Measurements from ENCODE around the gene IL36A. TPM values are rescaled to one million over a fixed set of nuclear protein-coding genes. Genes with fewer than 3 reads are reported as not detected.

Gene IL36A
- total RNA-seq, 1 donor = not detected

DNA sequence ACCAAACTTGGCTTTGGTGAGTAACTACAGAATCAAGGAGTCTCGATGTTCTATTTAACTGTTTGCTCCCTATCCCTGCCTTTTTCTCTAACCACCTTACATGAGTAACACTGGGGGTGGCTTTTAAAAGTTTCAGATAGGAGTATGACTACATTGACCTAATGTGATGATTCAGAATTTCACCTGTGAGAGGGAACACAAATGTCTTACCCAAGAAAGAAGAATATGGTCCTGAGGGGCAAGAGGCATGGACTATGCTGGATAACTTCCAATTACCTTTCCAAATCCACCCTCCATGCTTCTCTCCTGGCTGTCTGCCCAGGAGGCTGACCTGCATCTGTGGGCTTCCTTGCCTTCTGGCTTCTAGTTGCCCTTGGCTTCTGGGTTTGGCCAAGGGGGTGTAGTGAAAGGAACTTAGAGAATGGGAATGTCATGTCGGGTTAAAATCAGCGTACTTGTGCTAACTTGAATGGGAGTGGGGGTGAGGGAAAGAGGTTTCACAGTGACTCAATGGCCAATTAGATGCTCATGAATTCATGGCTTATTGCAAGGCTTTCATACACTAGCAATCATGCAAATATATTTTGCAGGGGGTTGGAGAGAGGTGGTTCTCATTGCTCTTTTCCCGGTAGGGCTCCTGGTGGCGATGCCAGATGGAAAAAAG, 32.7 kb upstream of the IL36A start:
- Histone ChIP-seq H3K36me3 (ENCODE audit: insufficient read depth, low read length) (no peaks in the 10 kb centered on the region), H3K4me1 (ENCODE audit: insufficient read depth, low read length) (no peaks in the 10 kb centered on the region)
- no peak for TF ChIP-seq CTCF (IDR thresholded peaks at IDR 0.05; ENCODE audit: extremely low read depth, low read depth, low read length)

GRCh38 chr2:112973156-112973555, 32.1 kb upstream of the IL36A start:
- Histone ChIP-seq H3K79me2 (ENCODE audit: insufficient read depth, low read length) (no peaks in the 10 kb centered on the region), H4K20me1 (ENCODE audit: insufficient read depth, low read length) (no peaks in the 10 kb centered on the region), H3K4me3 (ENCODE audit: insufficient read depth, low read length) (no peak overlapping the region), H3K27me3 (ENCODE audit: insufficient read depth, low read length) (peaks cover 41% of the 10 kb centered on the region), H2AFZ (ENCODE audit: low read length) (no peak overlapping the region), H3K36me3 (ENCODE audit: insufficient read depth, low read length) (no peaks in the 10 kb centered on the region), H3K4me1 (ENCODE audit: insufficient read depth, low read length) (no peaks in the 10 kb centered on the region), H3K9me3 (ENCODE audit: low read depth, low read length) (no peaks in the 10 kb centered on the region), H3K4me2 (ENCODE audit: insufficient read depth, low read length) (no peak overlapping the region), H3K27ac (ENCODE audit: low read depth, low read length) (no peak overlapping the region)
- DNase-seq (ENCODE audit: insufficient read length, low spot score, missing footprints) = no peak
- TF ChIP-seq CTCF (IDR thresholded peaks at IDR 0.05; ENCODE audit: extremely low read depth, low read depth, low read length) = no peak

More for the DNA sequence above, 32.7 kb upstream of the IL36A start:
- peaks cover 40% of the 10 kb centered on the region for H3K27me3 ChIP-seq (ENCODE audit: insufficient read depth, low read length)
- no peak overlapping the region for H3K27ac ChIP-seq (ENCODE audit: low read depth, low read length)
- no peak for DNase-seq (ENCODE audit: insufficient read length, low spot score, missing footprints)
- no peaks in the 10 kb centered on the region for H4K20me1 ChIP-seq (ENCODE audit: insufficient read depth, low read length)
- no peaks in the 10 kb centered on the region for H3K79me2 ChIP-seq (ENCODE audit: insufficient read depth, low read length)
- no peak overlapping the region for H2AFZ ChIP-seq (ENCODE audit: low read length)
- H3K9me3 ChIP-seq (ENCODE audit: low read depth, low read length) = no peaks in the 10 kb centered on the region
- H3K4me3 ChIP-seq (ENCODE audit: insufficient read depth, low read length) = no peak overlapping the region
- no peak overlapping the region for H3K4me2 ChIP-seq (ENCODE audit: insufficient read depth, low read length)

GRCh38 chr2:112977559-112978056, 27.7 kb upstream of the IL36A start, which contains the start of gene IL36G:
Gene IL36G, plus strand, starts transcription at chr2:112978006. Its CDS starts 633 bp downstream, at chr2:112978639.
- Histone ChIP-seq H3K9me3 (ENCODE audit: low read depth, low read length) (no peaks in the 10 kb centered on the region), H3K27ac (ENCODE audit: low read depth, low read length) (no peak within 1 kb of the TSS), H3K27me3 (ENCODE audit: insufficient read depth, low read length) (peaks cover 52% of the 10 kb centered on the region), H3K4me2 (ENCODE audit: insufficient read depth, low read length) (no peak within 1 kb of the TSS), H3K4me1 (ENCODE audit: insufficient read depth, low read length) (no peaks in the 10 kb centered on the region), H3K4me3 (ENCODE audit: insufficient read depth, low read length) (no peak within 1 kb of the TSS), H3K36me3 (ENCODE audit: insufficient read depth, low read length) (no peaks in the 10 kb centered on the region), H3K79me2 (ENCODE audit: insufficient read depth, low read length) (no peaks in the 10 kb centered on the region), H2AFZ (ENCODE audit: low read length) (no peak within 1 kb of the TSS), H4K20me1 (ENCODE audit: insufficient read depth, low read length) (no peaks in the 10 kb centered on the region)
- no peak for DNase-seq (ENCODE audit: insufficient read length, low spot score, missing footprints)
- no peak for TF ChIP-seq CTCF (IDR thresholded peaks at IDR 0.05; ENCODE audit: extremely low read depth, low read depth, low read length)

DNA sequence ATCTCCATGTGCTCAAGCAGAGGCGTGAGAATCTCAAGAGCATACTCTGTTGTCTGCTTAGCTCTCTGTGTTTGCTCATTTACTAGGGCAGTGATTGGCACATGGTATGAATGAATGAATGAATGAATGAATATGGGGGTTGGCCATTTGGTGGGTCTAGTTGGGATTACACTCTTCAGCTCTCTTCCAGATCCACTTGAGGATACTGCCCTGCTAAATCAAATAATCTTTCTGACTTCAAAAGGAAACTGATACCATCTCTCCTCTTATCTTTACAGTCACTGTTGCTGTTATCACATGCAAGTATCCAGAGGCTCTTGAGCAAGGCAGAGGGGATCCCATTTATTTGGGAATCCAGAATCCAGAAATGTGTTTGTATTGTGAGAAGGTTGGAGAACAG, 25.5 kb upstream of the IL36A start:
- Histone ChIP-seq H3K79me2 (ENCODE audit: insufficient read depth, low read length) (no peaks in the 10 kb centered on the region), H3K27ac (ENCODE audit: low read depth, low read length) (no peak overlapping the region), H3K4me3 (ENCODE audit: insufficient read depth, low read length) (no peak overlapping the region), H3K4me1 (ENCODE audit: insufficient read depth, low read length) (no peaks in the 10 kb centered on the region), H3K36me3 (ENCODE audit: insufficient read depth, low read length) (no peaks in the 10 kb centered on the region), H4K20me1 (ENCODE audit: insufficient read depth, low read length) (no peaks in the 10 kb centered on the region), H3K4me2 (ENCODE audit: insufficient read depth, low read length) (no peak overlapping the region), H2AFZ (ENCODE audit: low read length) (no peak overlapping the region), H3K9me3 (ENCODE audit: low read depth, low read length) (no peaks in the 10 kb centered on the region), H3K27me3 (ENCODE audit: insufficient read depth, low read length) (peaks cover 56% of the 10 kb centered on the region)
- no peak for DNase-seq (ENCODE audit: insufficient read length, low spot score, missing footprints)
- TF ChIP-seq CTCF (IDR thresholded peaks at IDR 0.05; ENCODE audit: extremely low read depth, low read depth, low read length) = no peak

All from osteoblast (primary cell).